Measurements from ENCODE around the gene WDR7. TPM values are rescaled to one million over a fixed set of nuclear protein-coding genes. Genes with fewer than 3 reads are reported as not detected.

Gene WDR7
- total RNA-seq, 1 donor = 30.7 TPM

- TF ChIP-seq CTCF (IDR thresholded peaks at IDR 0.05; ENCODE audit: insufficient read depth, low read depth, low read length) = no peak
- no peak overlapping the region for H3K4me3 ChIP-seq (ENCODE audit: low read depth, low read length)
- DNase-seq (ENCODE audit: low read depth) = no peak
Measured at GRCh38 chr18:56787390-56787789, 136.2 kb downstream of the WDR7 start.

GRCh38 chr18:56789004-56789888 is 138.1 kb downstream of the WDR7 start:
- peak; percentile 71 for TF ChIP-seq CTCF (IDR thresholded peaks at IDR 0.05; ENCODE audit: insufficient read depth, low read depth, low read length)
- peak; percentile 21 for DNase-seq (ENCODE audit: low read depth)
- no peak overlapping the region for H3K4me3 ChIP-seq (ENCODE audit: low read depth, low read length)

- TF ChIP-seq CTCF (IDR thresholded peaks at IDR 0.05; ENCODE audit: insufficient read depth, low read depth, low read length) = no peak
- DNase-seq (ENCODE audit: low read depth) = no peak
- H3K4me3 ChIP-seq (ENCODE audit: low read depth, low read length) = no peak overlapping the region
Measured at GRCh38 chr18:56789889-56790180, 138.7 kb downstream of the WDR7 start.

- no peak overlapping the region for H3K4me3 ChIP-seq (ENCODE audit: low read depth, low read length)
- peak; percentile 19 for DNase-seq (ENCODE audit: low read depth)
- TF ChIP-seq CTCF (IDR thresholded peaks at IDR 0.05; ENCODE audit: insufficient read depth, low read depth, low read length) = no peak
Measured at GRCh38 chr18:56795381-56795780, 144.2 kb downstream of the WDR7 start.

- H3K4me3 ChIP-seq (ENCODE audit: low read depth, low read length) = no peak overlapping the region
- no peak for TF ChIP-seq CTCF (IDR thresholded peaks at IDR 0.05; ENCODE audit: insufficient read depth, low read depth, low read length)
- peak; percentile 11 for DNase-seq (ENCODE audit: low read depth)
Measured at GRCh38 chr18:56799756-56800155, 148.6 kb downstream of the WDR7 start.

- DNase-seq (ENCODE audit: low read depth) = no peak
- H3K4me3 ChIP-seq (ENCODE audit: low read depth, low read length) = no peak overlapping the region
- TF ChIP-seq CTCF (IDR thresholded peaks at IDR 0.05; ENCODE audit: insufficient read depth, low read depth, low read length) = no peak
Measured at GRCh38 chr18:56803051-56803450, 151.9 kb downstream of the WDR7 start.

GRCh38 chr18:56804395-56804794 is 153.2 kb downstream of the WDR7 start:
- TF ChIP-seq CTCF (IDR thresholded peaks at IDR 0.05; ENCODE audit: insufficient read depth, low read depth, low read length) = no peak
- no peak for DNase-seq (ENCODE audit: low read depth)
- no peak overlapping the region for H3K4me3 ChIP-seq (ENCODE audit: low read depth, low read length)

All from fibroblast of villous mesenchyme (primary cell).